OCI-LY3 (cell line): ENCODE measurements around the gene DOCK11.

ENCODE experiments used
- CTCF ChIP-seq: fragments of 200-600, 300-600 bp; sonication (generic); IDR thresholded peaks from 2 replicates; pipeline ENCODE4 v1.5.1; 2014; ENCODE audit warnings: antibody characterized with exemption, low read length, low read depth
- EZH2phosphoT487 ChIP-seq: fragments of 200-600 bp; shearing (Covaris generic); IDR thresholded peaks from 2 replicates; pipeline ENCODE4 v1.6.1; 2018; ENCODE audit warnings: antibody characterized with exemption, mixed run types, low read depth

- TF ChIP-seq CTCF = no peak
- no peak for TF ChIP-seq EZH2phosphoT487
Measured at GRCh38 chrX:118560489-118560888, 64.9 kb downstream of the DOCK11 start.
